BLaER1 treated with 17β-estradiol and CSF1 and Interleukin-3, amounts not matched to agents 10 nM and 100 nM (cell line): ENCODE results near the gene EIF3I.

Experiments used
- H3K27ac ChIP-seq, 11 experiments: shearing (Covaris generic); formaldehyde crosslinking; 2 replicates each; pipeline ENCODE4 v1.8.1; 2022
- H3K27me3 ChIP-seq, 11 experiments: shearing (Covaris generic); formaldehyde crosslinking; 2 replicates each; pipeline ENCODE4 v1.8.1; 2022
- H3K36me3 ChIP-seq, 11 experiments: shearing (Covaris generic); formaldehyde crosslinking; 2 replicates each; pipeline ENCODE4 v1.8.1; 2022
- H3K4me1 ChIP-seq, 10 experiments: shearing (Covaris generic); formaldehyde crosslinking; 2 replicates each; pipeline ENCODE4 v1.8.1; 2022
- H3K4me2 ChIP-seq, 11 experiments: shearing (Covaris generic); formaldehyde crosslinking; 2 replicates each; pipeline ENCODE4 v1.8.1; 2022
- H3K4me3 ChIP-seq, 10 experiments: shearing (Covaris generic); formaldehyde crosslinking; 2 replicates each; pipeline ENCODE4 v1.8.1; 2022
- H3K9ac ChIP-seq, 11 experiments: shearing (Covaris generic); formaldehyde crosslinking; 2 replicates each; pipeline ENCODE4 v1.8.1; 2022
- H3K9me3 ChIP-seq, 11 experiments: shearing (Covaris generic); formaldehyde crosslinking; replicated peaks in 1 of 11; 2 replicates each; pipeline ENCODE4 v1.8.1; 2022
- H4K20me1 ChIP-seq, 11 experiments: shearing (Covaris generic); formaldehyde crosslinking; 2 replicates each; pipeline ENCODE4 v1.8.1; 2022
- Cebpa-rat ChIP-seq, 11 experiments: shearing (Covaris generic); IDR thresholded peaks; 2 replicates each; pipeline ENCODE4 v1.8.1; 2022

The EIF3I gene

DNA sequence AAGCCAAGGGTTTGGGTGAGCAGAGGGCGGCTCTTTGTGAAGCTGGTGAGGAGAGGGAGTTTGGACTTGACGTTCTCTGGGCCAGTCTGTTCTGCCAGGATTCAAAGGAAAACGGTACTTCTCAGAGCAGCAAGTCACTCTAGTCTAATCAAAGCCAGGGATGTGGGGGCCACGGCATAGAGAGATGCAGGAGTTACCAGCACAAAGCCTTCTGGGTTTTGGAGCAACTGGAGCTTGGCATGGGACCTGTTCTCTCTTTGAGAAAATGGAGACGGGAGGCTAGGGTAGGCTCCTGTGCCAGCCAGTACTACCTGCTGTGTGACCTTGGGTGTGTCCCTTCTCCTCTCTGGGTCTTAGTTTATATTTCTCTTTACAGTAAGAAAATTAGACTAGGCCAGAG lies 40.6 kb upstream of the EIF3I start:
- Histone ChIP-seq H3K9me3 (no peaks in the 10 kb centered on the region), H3K27ac (peak overlapping the region in 8 of 11 experiments; percentile 86 to 93 (median 92); a peak in 10 of 22 replicates), H4K20me1 (peaks cover 43 to 67% (median 62%) of the 10 kb centered on the region in 11 experiments; a peak in 21 of 22 replicates), H3K4me1 (peaks cover 47 to 70% (median 65%) of the 10 kb centered on the region in 10 experiments), H3K27me3 (no peaks in the 10 kb centered on the region), H3K4me2 (peak overlapping the region; percentile 86 to 100 (median 95)), H3K9ac (peak overlapping the region; percentile 87 to 94 (median 90)), H3K36me3 (peaks cover 47 to 62% (median 57%) of the 10 kb centered on the region in 11 experiments), H3K4me3 (peak overlapping the region; percentile 69 to 93 (median 78))
- no peak for TF ChIP-seq Cebpa-rat (IDR thresholded peaks at IDR 0.05)

DNA sequence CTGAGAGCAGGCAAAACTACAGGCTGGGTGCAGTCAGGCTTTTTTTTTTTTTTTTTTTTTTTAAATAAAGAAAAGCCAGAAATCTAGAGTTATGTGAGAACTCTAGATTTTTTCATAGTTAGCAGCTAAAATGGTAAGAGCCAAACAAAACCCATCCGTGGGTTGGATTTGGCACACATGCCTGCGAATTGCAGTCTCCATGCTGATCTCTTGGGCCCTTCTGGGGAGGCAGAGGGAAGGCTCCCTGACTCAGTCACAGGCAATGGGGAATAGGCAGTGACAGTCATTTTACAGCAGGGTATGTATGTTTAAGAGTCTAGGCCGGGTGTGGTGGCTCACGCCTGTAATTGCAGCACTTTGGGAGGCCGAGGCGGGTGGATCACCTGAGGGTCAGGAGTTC lies 40.1 kb upstream of the EIF3I start:
- Histone ChIP-seq H3K4me2 (peak overlapping the region; percentile 86 to 100 (median 95)), H3K27ac (0 out of 22 replicates have a peak overlapping the region, but pooled peaks of 2 of the 11 experiments have one; percentile 8 to 91), H3K4me1 (peaks cover 47 to 74% (median 65%) of the 10 kb centered on the region in 10 experiments), H3K9me3 (no peaks in the 10 kb centered on the region), H3K9ac (peak overlapping the region in 9 of 11 experiments; percentile 87 to 92 (median 90); a peak in 16 of 22 replicates), H4K20me1 (peaks cover 48 to 72% (median 67%) of the 10 kb centered on the region in 11 experiments; a peak in 21 of 22 replicates), H3K36me3 (peaks cover 52 to 67% (median 62%) of the 10 kb centered on the region in 11 experiments), H3K4me3 (peak overlapping the region in 9 of 10 experiments; percentile 69 to 93 (median 79); a peak in 15 of 20 replicates), H3K27me3 (no peaks in the 10 kb centered on the region)
- TF ChIP-seq Cebpa-rat (IDR thresholded peaks at IDR 0.05): no peak

DNA sequence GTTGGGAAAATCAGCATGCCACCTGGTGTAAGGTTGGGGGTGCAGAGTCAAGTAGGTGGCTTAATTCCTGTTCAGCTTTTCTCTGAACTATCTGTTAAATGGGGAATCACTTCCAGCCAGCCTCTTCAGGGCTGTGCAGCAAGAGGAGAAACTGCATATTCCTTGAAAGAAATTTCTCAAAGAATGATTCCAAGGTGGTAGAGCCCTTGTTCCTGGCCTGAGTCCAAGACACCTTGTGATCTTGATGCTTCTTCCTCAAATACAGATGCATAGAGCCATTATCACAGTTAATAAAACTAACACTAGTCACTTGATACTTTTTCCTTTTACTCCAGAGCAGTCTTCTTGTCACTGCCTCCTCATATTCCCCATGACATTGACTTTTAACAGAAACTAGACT lies 37.6 kb upstream of the EIF3I start:
- no peak for TF ChIP-seq Cebpa-rat (IDR thresholded peaks at IDR 0.05)
- Histone ChIP-seq H3K4me3 (no peak overlapping the region), H3K27ac (no peak overlapping the region), H3K9me3 (no peaks in the 10 kb centered on the region), H3K4me2 (peak overlapping the region in 10 of 11 experiments; percentile 1 to 97 (median 36); a peak in 18 of 22 replicates), H3K27me3 (no peaks in the 10 kb centered on the region), H3K36me3 (peaks cover 78 to 93% (median 87%) of the 10 kb centered on the region in 11 experiments), H3K9ac (peak overlapping the region in 1 of 11 experiments; percentile 20; a peak in 1 of 22 replicates), H3K4me1 (peaks cover 37 to 62% (median 57%) of the 10 kb centered on the region in 10 experiments), H4K20me1 (peaks cover 71 to 97% (median 93%) of the 10 kb centered on the region in 11 experiments; a peak in 21 of 22 replicates)

DNA sequence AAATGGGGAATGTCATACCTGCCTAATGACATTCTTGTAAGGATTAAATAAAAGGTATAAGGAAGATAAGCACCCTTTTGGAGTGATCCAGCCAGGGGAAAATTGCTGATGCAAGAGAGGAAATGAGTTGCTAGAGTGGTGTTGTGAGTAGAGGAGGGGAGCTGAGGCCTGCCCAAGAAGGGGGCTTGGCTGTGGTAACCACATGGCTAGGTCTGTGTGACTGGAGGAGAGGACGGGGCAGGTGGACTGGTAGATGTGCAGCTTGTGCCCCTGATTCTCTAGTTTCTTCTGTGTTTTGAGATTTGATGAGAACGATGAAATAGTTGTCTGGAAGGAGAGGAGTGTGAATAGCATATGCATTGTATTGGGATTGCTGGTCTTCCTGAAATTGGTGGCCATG lies 36.1 kb upstream of the EIF3I start:
- Histone ChIP-seq H3K9me3 (no peaks in the 10 kb centered on the region), H3K27me3 (no peaks in the 10 kb centered on the region), H3K4me2 (peak overlapping the region; percentile 4 to 93 (median 35); a peak in 15 of 22 replicates), H3K27ac (peak overlapping the region in 5 of 11 experiments; percentile 0 to 29 (median 21); a peak in 3 of 22 replicates), H3K36me3 (peaks cover 93 to 100% (median 100%) of the 10 kb centered on the region in 11 experiments), H3K9ac (peak overlapping the region in 2 of 11 experiments; percentile 24 to 38; a peak in 2 of 22 replicates), H3K4me1 (peaks cover 29 to 59% (median 50%) of the 10 kb centered on the region in 10 experiments), H4K20me1 (peaks cover 72 to 100% (median 98%) of the 10 kb centered on the region in 11 experiments; a peak in 21 of 22 replicates), H3K4me3 (no peak overlapping the region)
- TF ChIP-seq Cebpa-rat (IDR thresholded peaks at IDR 0.05): no peak

DNA sequence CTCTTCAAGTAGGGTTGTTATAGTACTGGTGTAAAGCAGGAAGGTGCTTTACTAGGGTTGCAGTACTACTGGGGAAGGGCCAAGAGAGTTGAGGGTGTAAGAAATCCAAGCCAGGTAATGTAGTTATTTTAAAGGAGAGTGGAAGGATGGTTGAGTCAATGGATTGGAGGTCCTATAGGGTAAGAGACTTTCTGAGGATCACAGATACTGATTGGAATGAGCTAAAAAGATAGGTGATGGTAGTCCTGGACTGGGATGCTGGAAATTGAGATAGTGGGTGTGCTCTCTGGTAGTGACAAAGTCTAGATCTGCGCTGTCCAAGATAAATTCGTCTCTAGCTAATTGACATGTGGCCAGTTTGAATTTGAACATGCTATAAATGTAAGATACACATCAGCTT lies 35.7 kb upstream of the EIF3I start:
- Histone ChIP-seq H3K9me3 (no peaks in the 10 kb centered on the region), H3K36me3 (peaks cover 93 to 100% (median 100%) of the 10 kb centered on the region in 11 experiments), H3K27me3 (no peaks in the 10 kb centered on the region), H3K27ac (peak overlapping the region in 5 of 11 experiments; percentile 0 to 29 (median 21); a peak in 3 of 22 replicates), H3K4me1 (peaks cover 24 to 54% (median 45%) of the 10 kb centered on the region in 10 experiments), H3K9ac (peak overlapping the region in 1 of 11 experiments; percentile 0; a peak in 1 of 22 replicates), H3K4me2 (peak overlapping the region in 7 of 11 experiments; percentile 16 to 60 (median 42); a peak in 9 of 22 replicates), H3K4me3 (no peak overlapping the region), H4K20me1 (peaks cover 72 to 100% (median 98%) of the 10 kb centered on the region in 11 experiments; a peak in 21 of 22 replicates)
- no peak for TF ChIP-seq Cebpa-rat (IDR thresholded peaks at IDR 0.05)

DNA sequence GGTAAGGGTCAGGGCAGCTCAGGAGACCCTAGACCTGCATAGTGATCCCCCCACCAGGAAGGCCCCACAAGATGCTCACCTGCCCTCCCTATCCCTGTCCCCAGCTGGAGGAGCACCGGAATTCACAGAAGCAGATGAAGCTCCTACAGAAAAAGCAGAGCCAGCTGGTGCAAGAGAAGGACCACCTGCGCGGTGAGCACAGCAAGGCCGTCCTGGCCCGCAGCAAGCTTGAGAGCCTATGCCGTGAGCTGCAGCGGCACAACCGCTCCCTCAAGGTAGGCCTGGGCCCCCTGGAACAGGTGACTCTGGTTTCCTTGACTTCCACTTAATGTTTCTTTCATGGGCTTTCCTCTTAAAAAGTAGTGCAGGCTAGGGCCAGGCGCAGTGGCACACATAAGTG lies 34.4 kb upstream of the EIF3I start:
- H3K9ac ChIP-seq: 0 out of 22 replicates have a peak overlapping the region, but pooled peaks of 1 of the 11 experiments have one; percentile 33
- H3K36me3 ChIP-seq: peaks cover 95 to 100% (median 100%) of the 10 kb centered on the region in 11 experiments
- H3K4me3 ChIP-seq: no peak overlapping the region
- no peaks in the 10 kb centered on the region for H3K9me3 ChIP-seq
- H3K4me1 ChIP-seq: peaks cover 14 to 41% (median 32%) of the 10 kb centered on the region in 10 experiments
- no peak overlapping the region for H3K4me2 ChIP-seq
- H4K20me1 ChIP-seq: peaks cover 72 to 100% (median 98%) of the 10 kb centered on the region in 11 experiments; a peak in 21 of 22 replicates
- no peaks in the 10 kb centered on the region for H3K27me3 ChIP-seq
- TF ChIP-seq Cebpa-rat (IDR thresholded peaks at IDR 0.05): no peak
- H3K27ac ChIP-seq: no peak overlapping the region

DNA sequence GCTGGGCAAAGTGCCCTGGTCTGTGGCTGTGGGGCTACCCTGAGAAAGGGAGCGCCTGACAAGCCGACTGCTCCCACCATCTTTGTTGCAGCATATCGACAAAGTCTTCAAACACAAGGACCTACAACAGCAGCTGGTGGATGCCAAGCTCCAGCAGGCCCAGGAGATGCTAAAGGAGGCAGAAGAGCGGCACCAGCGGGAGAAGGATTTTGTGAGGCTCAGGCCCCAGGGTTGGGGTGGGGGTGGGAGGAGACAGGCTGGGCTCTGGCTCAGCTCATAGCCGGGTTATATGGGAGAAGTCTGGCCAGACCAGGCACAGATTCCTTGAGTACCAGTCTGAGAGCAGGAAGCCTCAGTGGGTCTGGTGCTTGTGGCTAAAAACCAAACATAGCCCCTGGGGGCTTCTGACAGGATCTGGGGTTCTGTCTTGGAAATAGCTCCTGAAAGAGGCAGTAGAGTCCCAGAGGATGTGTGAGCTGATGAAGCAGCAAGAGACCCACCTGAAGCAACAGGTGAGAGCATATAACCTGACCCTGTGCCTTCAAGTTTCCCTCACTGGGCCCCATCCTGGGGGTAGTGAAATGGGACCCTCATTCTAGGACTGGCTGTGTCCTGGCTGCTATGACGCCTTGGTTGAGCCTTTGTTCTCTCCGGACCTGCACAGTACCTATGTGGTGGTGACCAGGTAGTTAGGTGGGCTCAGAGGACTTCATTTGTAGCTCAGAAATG lies 29.8 kb upstream of the EIF3I start:
- peaks cover 46 to 100% (median 97%) of the 10 kb centered on the region in 11 experiments; a peak in 21 of 22 replicates for H4K20me1 ChIP-seq
- no peak overlapping the region for H3K4me2 ChIP-seq
- no peak overlapping the region for H3K9ac ChIP-seq
- no peak overlapping the region for H3K4me3 ChIP-seq
- TF ChIP-seq Cebpa-rat (IDR thresholded peaks at IDR 0.05): no peak
- H3K27me3 ChIP-seq: no peaks in the 10 kb centered on the region
- H3K27ac ChIP-seq: no peak overlapping the region
- H3K9me3 ChIP-seq: no peaks in the 10 kb centered on the region
- H3K36me3 ChIP-seq: peaks cover 99 to 100% (median 100%) of the 10 kb centered on the region in 11 experiments
- peaks cover 0 to 30% (median 22%) of the 10 kb centered on the region in 10 experiments; a peak in 15 of 20 replicates for H3K4me1 ChIP-seq

DNA sequence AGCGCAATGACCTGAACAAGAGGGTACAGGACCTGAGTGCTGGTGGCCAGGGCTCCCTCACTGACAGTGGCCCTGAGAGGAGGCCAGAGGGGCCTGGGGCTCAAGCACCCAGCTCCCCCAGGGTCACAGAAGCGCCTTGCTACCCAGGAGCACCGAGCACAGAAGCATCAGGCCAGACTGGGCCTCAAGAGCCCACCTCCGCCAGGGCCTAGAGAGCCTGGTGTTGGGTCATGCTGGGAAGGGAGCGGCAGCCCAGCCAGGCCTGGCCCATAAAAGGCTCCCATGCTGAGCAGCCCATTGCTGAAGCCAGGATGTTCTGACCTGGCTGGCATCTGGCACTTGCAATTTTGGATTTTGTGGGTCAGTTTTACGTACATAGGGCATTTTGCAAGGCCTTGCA lies 27.2 kb upstream of the EIF3I start:
- peak overlapping the region in 4 of 11 experiments; percentile 0 to 18 (median 8); a peak in 2 of 22 replicates for H3K9ac ChIP-seq

More for the DNA sequence above, 27.2 kb upstream of the EIF3I start:
- H3K4me1 ChIP-seq: peaks cover 6 to 46% (median 35%) of the 10 kb centered on the region in 10 experiments
- H4K20me1 ChIP-seq: peaks cover 22 to 100% (median 88%) of the 10 kb centered on the region in 11 experiments; a peak in 21 of 22 replicates
- no peak for TF ChIP-seq Cebpa-rat (IDR thresholded peaks at IDR 0.05)
- no peak overlapping the region; a peak in 1 of 22 replicates for H3K27ac ChIP-seq
- no peaks in the 10 kb centered on the region for H3K27me3 ChIP-seq
- H3K4me2 ChIP-seq: peak overlapping the region in 8 of 11 experiments; percentile 14 to 49 (median 34); a peak in 12 of 22 replicates
- H3K4me3 ChIP-seq: no peak overlapping the region
- H3K9me3 ChIP-seq: no peaks in the 10 kb centered on the region
- H3K36me3 ChIP-seq: peaks cover 83 to 91% (median 87%) of the 10 kb centered on the region in 11 experiments
